Left ventricle myocardium inferior (tissue), 1 donor: ENCODE results near the gene SLC9A3. TPM values are rescaled to one million over a fixed set of nuclear protein-coding genes. Genes with fewer than 3 reads are reported as not detected.
A peak's percentile ranks its signal among the peaks of the same experiment; 100 is the strongest.

Source experiments
- DNase-seq: peaks from one replicate; pipeline ENCODE4 v3.0.0-alpha.2; 2020
- H3K27ac ChIP-seq: fragments of 200-600 bp; replicated peaks from 2 replicates; pipeline ENCODE4 v1.8.0; 2021
- H3K27me3 ChIP-seq: fragments of 200-600 bp; 2 replicates; pipeline ENCODE4 v1.8.0; 2021; ENCODE audit warnings: low read depth
- H3K36me3 ChIP-seq: fragments of 200-600 bp; 2 replicates; pipeline ENCODE4 v1.8.0; 2021
- H3K4me1 ChIP-seq: fragments of 200-600 bp; 2 replicates; pipeline ENCODE4 v1.8.0; 2021
- H3K4me3 ChIP-seq: fragments of 200-600 bp; 2 replicates; pipeline ENCODE4 v1.8.0; 2021; ENCODE audit warnings: mild to moderate bottlenecking, moderate library complexity
- H3K9me3 ChIP-seq: fragments of 200-600 bp; replicated peaks from 2 replicates; pipeline ENCODE4 v1.8.0; 2021
- intact Hi-C: fragments of 100-400 bp; cut with micrococcal nuclease; formaldehyde crosslinking; loops from one replicate; pipeline ENCODE4 v1.11.0; 2022
- total RNA-seq: library from RNA; stranded (reverse); fragmentation: NEBNext Ultra II Directional; extraction: Animal tissue kit (Norgen Biotek cat#: 25700); gene quantifications from one replicate; pipeline ENCODE4 v1.2.1, GENCODE V29; 2021
- TF ChIP-seq, protein P1 (sequence below): fragments of 200-600 bp; IDR thresholded peaks from 2 replicates; pipeline ENCODE4 v1.8.0; 2021; ENCODE audit warnings: antibody characterized with exemption, mild to moderate bottlenecking, borderline replicate concordance
- donor health status: DM: no; HTN: yes; CAD: no; lungs with severe emphysema.

The SLC9A3 gene
- total RNA-seq, 1 donor from 2014 or later: 0.91 TPM

DNA sequence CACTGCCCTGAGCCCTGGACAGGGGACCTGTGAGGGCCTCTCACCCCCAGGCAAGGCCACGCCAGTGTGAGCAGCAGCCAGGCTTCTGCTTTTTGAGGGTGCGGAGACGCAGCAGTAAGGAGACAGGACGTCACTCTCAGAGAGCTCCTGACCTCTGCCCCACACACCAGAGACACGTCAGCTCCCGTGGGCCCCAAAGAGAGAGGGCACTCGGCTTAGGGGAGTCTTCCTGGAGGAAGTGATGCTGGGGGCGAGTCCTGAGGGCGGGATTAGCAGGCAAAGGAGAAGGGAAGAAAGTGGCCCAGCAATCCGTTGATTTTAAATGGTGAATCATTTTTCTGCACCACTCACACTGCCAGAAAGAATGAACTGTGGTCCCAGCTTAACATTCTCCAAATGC is 24.0 kb upstream of the SLC9A3 start:
- DNase-seq: peak; percentile 7
- Histone ChIP-seq H3K4me3 (no peak overlapping the region), H3K27ac (no peak overlapping the region), H3K9me3 (peaks cover 7% of the 10 kb centered on the region), H3K4me1 (no peaks in the 10 kb centered on the region), H3K27me3 (peaks cover 81% of the 10 kb centered on the region), H3K36me3 (no peaks in the 10 kb centered on the region)
- TF ChIP-seq, protein P1, sequence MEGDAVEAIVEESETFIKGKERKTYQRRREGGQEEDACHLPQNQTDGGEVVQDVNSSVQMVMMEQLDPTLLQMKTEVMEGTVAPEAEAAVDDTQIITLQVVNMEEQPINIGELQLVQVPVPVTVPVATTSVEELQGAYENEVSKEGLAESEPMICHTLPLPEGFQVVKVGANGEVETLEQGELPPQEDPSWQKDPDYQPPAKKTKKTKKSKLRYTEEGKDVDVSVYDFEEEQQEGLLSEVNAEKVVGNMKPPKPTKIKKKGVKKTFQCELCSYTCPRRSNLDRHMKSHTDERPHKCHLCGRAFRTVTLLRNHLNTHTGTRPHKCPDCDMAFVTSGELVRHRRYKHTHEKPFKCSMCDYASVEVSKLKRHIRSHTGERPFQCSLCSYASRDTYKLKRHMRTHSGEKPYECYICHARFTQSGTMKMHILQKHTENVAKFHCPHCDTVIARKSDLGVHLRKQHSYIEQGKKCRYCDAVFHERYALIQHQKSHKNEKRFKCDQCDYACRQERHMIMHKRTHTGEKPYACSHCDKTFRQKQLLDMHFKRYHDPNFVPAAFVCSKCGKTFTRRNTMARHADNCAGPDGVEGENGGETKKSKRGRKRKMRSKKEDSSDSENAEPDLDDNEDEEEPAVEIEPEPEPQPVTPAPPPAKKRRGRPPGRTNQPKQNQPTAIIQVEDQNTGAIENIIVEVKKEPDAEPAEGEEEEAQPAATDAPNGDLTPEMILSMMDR: no peak
- intact Hi-C loops: no loop called here

DNA sequence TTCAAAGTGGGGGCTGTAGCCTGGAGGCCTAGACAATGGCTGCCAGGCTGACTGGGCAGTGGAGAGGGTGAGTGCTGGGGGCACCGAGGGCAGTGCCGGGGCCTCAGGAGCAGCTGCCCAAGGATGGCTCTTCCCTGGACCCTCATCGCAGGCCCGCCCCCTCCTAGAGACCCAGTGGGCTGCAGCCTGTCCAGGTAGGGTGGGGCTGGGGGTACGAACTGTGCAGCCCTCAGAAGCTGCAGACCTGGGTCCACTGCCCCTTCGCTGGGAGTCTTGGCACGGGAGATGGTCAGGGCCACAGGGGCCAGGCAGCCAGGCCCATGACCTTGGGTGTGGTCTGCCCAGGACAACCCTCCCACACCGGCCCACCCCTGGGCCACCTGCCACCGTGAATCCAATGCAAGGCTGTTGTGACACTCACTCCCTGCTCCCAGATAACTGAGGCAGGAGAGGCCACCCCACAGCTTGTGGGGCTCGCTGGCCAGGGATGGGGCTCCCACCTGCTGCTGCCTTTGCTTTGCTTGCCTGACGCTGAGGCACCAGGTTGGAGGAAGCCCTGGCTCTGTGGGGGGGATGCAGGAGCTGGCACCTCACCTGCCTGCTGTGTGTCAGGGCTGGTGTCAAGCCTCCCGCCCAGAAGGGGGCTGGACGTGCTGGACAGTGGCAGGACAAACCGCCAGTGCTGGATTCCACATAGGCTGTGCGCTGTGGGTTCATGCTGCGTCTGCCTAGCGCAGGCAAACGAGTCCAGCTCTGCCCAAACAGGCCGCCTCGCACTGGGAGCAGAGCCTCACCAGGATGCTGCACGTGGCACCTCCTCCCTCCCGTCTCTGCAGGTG is 23.1 kb upstream of the SLC9A3 start:
- no peaks in the 10 kb centered on the region for H3K4me1 ChIP-seq
- peaks cover 89% of the 10 kb centered on the region for H3K27me3 ChIP-seq
- TF ChIP-seq, protein P1: no peak
- H3K36me3 ChIP-seq: no peaks in the 10 kb centered on the region
- peaks cover 7% of the 10 kb centered on the region for H3K9me3 ChIP-seq
- H3K27ac ChIP-seq: no peak overlapping the region
- peak; percentile 7 for DNase-seq
- H3K4me3 ChIP-seq: no peak overlapping the region
- intact Hi-C loops: no loop called here

DNA sequence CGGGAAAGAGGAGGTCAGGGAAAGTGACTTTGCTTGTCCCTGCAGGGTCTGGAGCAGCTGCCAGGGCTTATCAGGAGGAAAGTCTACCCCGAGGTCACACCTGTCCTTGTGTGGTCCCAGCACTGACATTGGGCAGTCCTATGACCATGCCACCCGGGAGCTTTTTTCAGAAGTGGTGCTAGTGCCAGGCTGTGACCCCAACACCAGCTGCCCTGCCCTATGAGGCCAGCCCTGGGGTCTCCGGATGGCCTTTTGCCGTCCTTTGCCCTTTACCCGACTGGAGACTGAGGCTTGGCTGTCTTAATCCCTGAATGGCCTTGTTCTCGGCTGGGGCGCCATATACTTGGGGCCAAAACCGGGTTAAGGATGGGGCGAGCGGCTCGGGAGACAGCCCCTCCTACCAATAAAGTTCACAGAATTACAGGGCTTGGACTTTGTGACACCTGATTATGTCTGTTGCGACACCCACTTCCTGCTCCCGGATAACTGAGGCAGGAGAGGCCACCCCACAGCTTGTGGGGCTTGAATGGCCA is 22.2 kb upstream of the SLC9A3 start:
- Histone ChIP-seq H3K27ac (no peak overlapping the region), H3K27me3 (peaks cover 91% of the 10 kb centered on the region), H3K36me3 (no peaks in the 10 kb centered on the region), H3K9me3 (peaks cover 7% of the 10 kb centered on the region), H3K4me3 (no peak overlapping the region), H3K4me1 (no peaks in the 10 kb centered on the region)
- TF ChIP-seq, protein P1: no peak
- DNase-seq: no peak
- intact Hi-C loops: no loop called here

DNA sequence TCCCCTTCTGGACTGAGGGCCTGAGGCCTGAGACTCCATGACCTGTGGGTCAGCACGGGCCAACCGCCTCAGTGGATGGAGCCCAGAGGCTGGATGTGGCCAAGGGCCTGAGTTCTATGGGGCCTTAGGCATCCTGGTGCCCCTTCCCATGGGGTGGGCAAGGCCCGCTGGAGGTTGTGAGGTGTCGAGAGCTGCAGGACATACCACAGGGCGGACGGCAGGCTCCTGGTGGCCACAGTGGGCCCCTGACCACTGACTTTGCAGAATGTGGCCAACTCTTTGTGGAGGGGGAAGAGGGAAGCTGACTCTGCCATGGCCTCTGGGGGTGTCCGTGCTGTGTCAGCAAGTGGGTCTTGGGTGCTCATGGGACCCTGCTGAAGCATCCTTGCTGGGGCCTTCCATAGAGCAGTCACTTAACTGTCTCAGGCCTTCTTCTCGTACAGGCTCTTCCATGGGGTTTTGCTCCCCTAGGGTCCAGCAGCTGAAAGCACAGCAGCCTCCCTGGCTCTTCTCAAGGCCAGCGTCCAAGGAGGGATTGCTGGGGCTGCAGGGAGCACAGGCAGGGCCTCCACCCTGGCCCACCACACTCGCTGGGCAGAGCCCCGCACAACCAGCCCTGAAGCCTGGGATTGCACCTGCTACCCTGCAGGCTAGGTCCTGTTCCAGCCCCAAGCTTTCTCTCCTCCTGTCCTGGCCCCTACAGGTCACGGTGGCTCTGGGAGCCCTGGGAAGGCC is 21.6 kb upstream of the SLC9A3 start:
- DNase-seq: peak; percentile 12
- H3K4me3 ChIP-seq: no peak overlapping the region
- peaks cover 91% of the 10 kb centered on the region for H3K27me3 ChIP-seq
- TF ChIP-seq, protein P1: no peak
- H3K9me3 ChIP-seq: peaks cover 6% of the 10 kb centered on the region
- H3K4me1 ChIP-seq: no peaks in the 10 kb centered on the region
- intact Hi-C loops: no loop called here
- no peaks in the 10 kb centered on the region for H3K36me3 ChIP-seq
- no peak overlapping the region for H3K27ac ChIP-seq

DNA sequence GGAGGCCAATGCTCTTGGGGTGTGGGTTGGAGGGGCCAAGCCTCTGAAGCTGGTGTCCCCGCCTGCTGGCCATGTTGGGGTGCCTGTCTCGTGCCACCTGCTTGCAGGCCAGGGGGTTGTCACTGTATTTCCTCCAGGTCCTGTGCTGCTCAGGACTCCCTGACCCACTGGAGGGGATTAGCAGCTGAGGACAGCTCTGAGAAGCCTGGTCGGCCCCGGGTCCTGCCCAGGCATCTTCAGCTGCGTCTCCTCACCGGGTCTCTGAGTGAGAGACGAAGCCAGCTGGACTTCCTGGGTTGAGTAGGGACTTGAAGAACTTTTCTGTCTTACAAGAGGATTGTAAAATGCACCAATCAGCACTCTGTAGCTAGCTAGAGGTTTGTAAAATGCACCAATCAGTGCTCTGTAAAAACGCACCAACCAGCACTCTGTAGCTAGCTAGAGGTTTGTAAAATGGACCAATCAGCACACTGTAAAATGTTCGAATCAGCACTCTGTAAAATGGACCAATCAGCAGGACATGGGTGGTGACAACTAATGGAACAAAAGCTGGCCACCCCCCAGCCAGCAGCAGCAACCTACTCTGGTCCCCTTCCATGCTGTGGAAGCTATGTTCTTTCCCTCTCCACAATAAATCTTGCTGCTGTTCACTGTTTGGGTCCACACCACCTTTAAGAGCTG is 20.6 kb upstream of the SLC9A3 start:
- intact Hi-C loops: no loop called here

More for the DNA sequence above, 20.6 kb upstream of the SLC9A3 start:
- peak; percentile 6 for DNase-seq
- Histone ChIP-seq H3K4me1 (no peaks in the 10 kb centered on the region), H3K4me3 (no peak overlapping the region), H3K27me3 (peaks cover 91% of the 10 kb centered on the region), H3K9me3 (no peaks in the 10 kb centered on the region), H3K36me3 (no peaks in the 10 kb centered on the region), H3K27ac (no peak overlapping the region)
- TF ChIP-seq, protein P1: no peak
